Stomach (tissue), 4 donors: ENCODE measurements around the gene SPEG.

ENCODE experiments used
- CTCF ChIP-seq, 7 experiments: fragments of 450-650 bp in 4 of 7; fragments of 200-600 bp in 3 of 7; sonication (generic) in 3 of 7; IDR thresholded peaks; one replicate each; pipeline ENCODE4 v1.5.1; 2016 to 2019; ENCODE audit warnings: antibody characterized with exemption in 7 of 7, control low read depth in 2 of 7, mild to moderate bottlenecking in 1 of 7
- EP300 ChIP-seq: sonication (generic); formaldehyde crosslinking; IDR thresholded peaks from one replicate; pipeline ENCODE4 v1.6.1; 2017; ENCODE audit warnings: antibody characterized with exemption
- POLR2AphosphoS5 ChIP-seq, 3 donors: sonication (generic); formaldehyde crosslinking; IDR thresholded peaks; one replicate each; pipeline ENCODE4 v1.6.1; 2016; ENCODE audit warnings: antibody characterized with exemption in 3 of 3

- no peak for TF ChIP-seq CTCF (IDR thresholded peaks at IDR 0.05)
- TF ChIP-seq POLR2AphosphoS5 (IDR thresholded peaks at IDR 0.05), result no peak
- no peak for TF ChIP-seq EP300
Measured at GRCh38 chr2:219408204-219408603, 26.4 kb upstream of the SPEG start.
